ENCODE results near the gene ITGB3BP. TPM values are rescaled to one million over a fixed set of nuclear protein-coding genes. Genes with fewer than 3 reads are reported as not detected.
"Not testable (repeated sequence)": the region's sequence is repeated elsewhere in the genome, so short reads cannot be mapped to it uniquely, and the experiment has no call there.

ITGB3BP gene
- polyA plus RNA-seq, 1 donor (not counting 4 experiments of a cell fraction or from before 2014, with no cell fraction given), result 19.5 TPM

DNA sequence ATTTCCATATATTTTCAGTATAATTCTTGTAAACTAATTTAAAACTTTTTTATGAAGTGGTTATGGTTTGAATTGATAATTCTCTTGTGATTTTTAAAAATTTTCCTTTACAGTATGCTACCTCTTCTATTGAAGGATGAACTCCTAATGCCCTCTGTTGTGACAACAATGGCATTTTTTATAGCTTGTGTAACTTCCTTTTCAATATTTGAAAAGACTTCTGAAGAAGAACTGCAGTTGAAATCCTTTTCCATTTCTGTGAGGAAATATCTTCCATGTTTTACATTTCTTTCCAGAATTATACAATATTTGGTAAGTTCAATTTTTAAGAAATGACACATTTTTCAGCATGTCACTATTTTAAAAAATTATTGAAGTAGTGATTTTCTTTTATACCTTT, 94.2 kb downstream of the ITGB3BP start:
- no peaks in the 10 kb centered on the region for H3K9me1 ChIP-seq (ENCODE audit: control insufficient read depth, extremely low read depth, insufficient read depth, low read length)
- no peak for DNase-seq (ENCODE audit: low read depth, low spot score)
- H3K27me3 ChIP-seq (ENCODE audit: control insufficient read depth, extremely low read depth, insufficient read depth, low read length), result no peaks in the 10 kb centered on the region
- FAIRE-seq, result no peak
- H4K20me1 ChIP-seq (ENCODE audit: control insufficient read depth, extremely low read depth, insufficient read depth, low read length), result no peaks in the 10 kb centered on the region
- H3K36me3 ChIP-seq (ENCODE audit: control insufficient read depth in 2 of 2, extremely low read depth in 1 of 2, insufficient read depth in 2 of 2, low read length in 2 of 2), result no peaks in the 10 kb centered on the region
- H3K4me1 ChIP-seq (ENCODE audit: control insufficient read depth, extremely low read depth, insufficient read depth, low read length), result no peaks in the 10 kb centered on the region
- H3K27ac ChIP-seq (ENCODE audit: control insufficient read depth, insufficient read depth, low read length), result no peak overlapping the region
- H3K79me2 ChIP-seq (ENCODE audit: control insufficient read depth, insufficient read depth, low read length), result no peaks in the 10 kb centered on the region
- H3K9ac ChIP-seq (ENCODE audit: control insufficient read depth, extremely low read depth, insufficient read depth, low read length), result no peak overlapping the region
- no peak for TF ChIP-seq EZH2 (IDR thresholded peaks at IDR 0.05; ENCODE audit: low read length)
- TF ChIP-seq, protein P1, sequence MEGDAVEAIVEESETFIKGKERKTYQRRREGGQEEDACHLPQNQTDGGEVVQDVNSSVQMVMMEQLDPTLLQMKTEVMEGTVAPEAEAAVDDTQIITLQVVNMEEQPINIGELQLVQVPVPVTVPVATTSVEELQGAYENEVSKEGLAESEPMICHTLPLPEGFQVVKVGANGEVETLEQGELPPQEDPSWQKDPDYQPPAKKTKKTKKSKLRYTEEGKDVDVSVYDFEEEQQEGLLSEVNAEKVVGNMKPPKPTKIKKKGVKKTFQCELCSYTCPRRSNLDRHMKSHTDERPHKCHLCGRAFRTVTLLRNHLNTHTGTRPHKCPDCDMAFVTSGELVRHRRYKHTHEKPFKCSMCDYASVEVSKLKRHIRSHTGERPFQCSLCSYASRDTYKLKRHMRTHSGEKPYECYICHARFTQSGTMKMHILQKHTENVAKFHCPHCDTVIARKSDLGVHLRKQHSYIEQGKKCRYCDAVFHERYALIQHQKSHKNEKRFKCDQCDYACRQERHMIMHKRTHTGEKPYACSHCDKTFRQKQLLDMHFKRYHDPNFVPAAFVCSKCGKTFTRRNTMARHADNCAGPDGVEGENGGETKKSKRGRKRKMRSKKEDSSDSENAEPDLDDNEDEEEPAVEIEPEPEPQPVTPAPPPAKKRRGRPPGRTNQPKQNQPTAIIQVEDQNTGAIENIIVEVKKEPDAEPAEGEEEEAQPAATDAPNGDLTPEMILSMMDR (optimal IDR thresholded peaks at IDR 0.05 in 1 of 3, IDR thresholded peaks at IDR 0.05 in 1 of 3, conservative IDR thresholded peaks at IDR 0.05 in 1 of 3; ENCODE audit: extremely low read depth in 1 of 3, insufficient read depth in 2 of 3, low read length in 3 of 3), result no peak
- dilution Hi-C loops (cut with MboI; ENCODE audit: extremely low pct_ligation_motif_present, low sequenced_read_pairs), result no loop called here
- no peak overlapping the region for H2AFZ ChIP-seq (ENCODE audit: control insufficient read depth, low read length)
- no peak overlapping the region for H3K4me2 ChIP-seq (ENCODE audit: control insufficient read depth, extremely low read depth, insufficient read depth, low read depth, low read length)
- no peaks in the 10 kb centered on the region for H3K9me3 ChIP-seq (ENCODE audit: control insufficient read depth, low read depth, low read length)
- no peak overlapping the region for H3K4me3 ChIP-seq (ENCODE audit: control insufficient read depth in 2 of 3, extremely low read depth in 1 of 3, insufficient read depth in 2 of 3, low read depth in 1 of 3, low read length in 3 of 3)

DNA sequence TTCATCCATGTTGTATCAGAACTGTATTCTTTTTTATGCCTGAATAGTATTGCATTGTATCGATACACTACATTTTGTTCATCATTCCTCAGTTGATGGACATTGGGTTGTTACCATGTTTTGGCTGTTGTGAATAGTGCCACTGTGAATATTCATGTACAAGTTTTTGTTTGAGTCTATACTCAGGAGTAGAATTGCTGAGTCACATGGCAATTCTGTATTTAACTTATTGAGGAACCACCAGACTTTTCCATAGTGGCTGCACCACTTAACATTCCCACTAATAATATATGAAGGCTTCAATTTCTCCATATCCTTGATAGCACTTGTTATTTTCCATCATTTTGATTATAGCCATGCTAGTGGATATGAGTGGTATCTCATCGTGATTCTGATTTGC, 99.4 kb downstream of the ITGB3BP start:
- H3K36me3 ChIP-seq (ENCODE audit: control insufficient read depth in 2 of 2, extremely low read depth in 1 of 2, insufficient read depth in 2 of 2, low read length in 2 of 2), result no peaks in the 10 kb centered on the region
- H2AFZ ChIP-seq (ENCODE audit: control insufficient read depth, low read length), result no peak overlapping the region
- H4K20me1 ChIP-seq (ENCODE audit: control insufficient read depth, extremely low read depth, insufficient read depth, low read length), result no peaks in the 10 kb centered on the region
- no peaks in the 10 kb centered on the region for H3K79me2 ChIP-seq (ENCODE audit: control insufficient read depth, insufficient read depth, low read length)
- dilution Hi-C loops (cut with MboI; ENCODE audit: extremely low pct_ligation_motif_present, low sequenced_read_pairs), result no loop called here
- TF ChIP-seq EZH2 (IDR thresholded peaks at IDR 0.05; ENCODE audit: low read length), result no peak
- TF ChIP-seq, protein P1 (optimal IDR thresholded peaks at IDR 0.05 in 1 of 3, IDR thresholded peaks at IDR 0.05 in 1 of 3, conservative IDR thresholded peaks at IDR 0.05 in 1 of 3; ENCODE audit: extremely low read depth in 1 of 3, insufficient read depth in 2 of 3, low read length in 3 of 3), result no peak
- DNase-seq (ENCODE audit: low read depth, low spot score) (no peak), FAIRE-seq (no peak)
- no peak overlapping the region for H3K4me2 ChIP-seq (ENCODE audit: control insufficient read depth, extremely low read depth, insufficient read depth, low read depth, low read length)
- H3K4me1 ChIP-seq (ENCODE audit: control insufficient read depth, extremely low read depth, insufficient read depth, low read length), result no peaks in the 10 kb centered on the region
- no peak overlapping the region for H3K27ac ChIP-seq (ENCODE audit: control insufficient read depth, insufficient read depth, low read length)
- no peak overlapping the region for H3K4me3 ChIP-seq (ENCODE audit: control insufficient read depth in 2 of 3, extremely low read depth in 1 of 3, insufficient read depth in 2 of 3, low read depth in 1 of 3, low read length in 3 of 3)
- H3K9me3 ChIP-seq (ENCODE audit: control insufficient read depth, low read depth, low read length), result no peaks in the 10 kb centered on the region
- H3K9me1 ChIP-seq (ENCODE audit: control insufficient read depth, extremely low read depth, insufficient read depth, low read length), result no peaks in the 10 kb centered on the region
- H3K27me3 ChIP-seq (ENCODE audit: control insufficient read depth, extremely low read depth, insufficient read depth, low read length), result no peaks in the 10 kb centered on the region
- H3K9ac ChIP-seq (ENCODE audit: control insufficient read depth, extremely low read depth, insufficient read depth, low read length), result no peak overlapping the region

DNA sequence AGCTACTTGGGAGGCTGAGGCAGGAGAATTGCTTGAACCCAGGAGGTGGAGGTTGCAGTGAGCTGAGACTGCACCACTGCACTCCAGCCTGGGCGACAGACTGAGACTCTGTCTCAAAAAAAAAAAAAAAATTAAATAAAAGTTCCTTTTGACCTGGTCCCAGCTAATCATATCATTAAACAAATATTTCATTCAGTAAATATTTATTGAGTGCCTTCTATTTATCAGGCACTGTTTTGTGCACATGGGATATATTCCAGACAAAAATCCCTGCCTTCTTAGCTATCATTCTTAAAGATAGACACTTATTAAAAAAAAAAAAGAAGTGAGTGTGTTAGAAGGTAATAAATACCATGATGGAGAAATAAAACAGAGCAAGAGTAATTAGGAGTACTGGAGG, 102.3 kb downstream of the ITGB3BP start:
- FAIRE-seq; H3K4me3 ChIP-seq (ENCODE audit: control insufficient read depth in 2 of 3, extremely low read depth in 1 of 3, insufficient read depth in 2 of 3, low read depth in 1 of 3, low read length in 3 of 3); H3K36me3 ChIP-seq (ENCODE audit: control insufficient read depth in 2 of 2, extremely low read depth in 1 of 2, insufficient read depth in 2 of 2, low read length in 2 of 2); H3K9ac ChIP-seq (ENCODE audit: control insufficient read depth, extremely low read depth, insufficient read depth, low read length); H3K79me2 ChIP-seq (ENCODE audit: control insufficient read depth, insufficient read depth, low read length); dilution Hi-C loops (cut with MboI; ENCODE audit: extremely low pct_ligation_motif_present, low sequenced_read_pairs); H3K4me2 ChIP-seq (ENCODE audit: control insufficient read depth, extremely low read depth, insufficient read depth, low read depth, low read length); H3K9me1 ChIP-seq (ENCODE audit: control insufficient read depth, extremely low read depth, insufficient read depth, low read length); H4K20me1 ChIP-seq (ENCODE audit: control insufficient read depth, extremely low read depth, insufficient read depth, low read length); DNase-seq (ENCODE audit: low read depth, low spot score); H3K4me1 ChIP-seq (ENCODE audit: control insufficient read depth, extremely low read depth, insufficient read depth, low read length); H3K27me3 ChIP-seq (ENCODE audit: control insufficient read depth, extremely low read depth, insufficient read depth, low read length); H3K9me3 ChIP-seq (ENCODE audit: control insufficient read depth, low read depth, low read length); H3K27ac ChIP-seq (ENCODE audit: control insufficient read depth, insufficient read depth, low read length); H2AFZ ChIP-seq (ENCODE audit: control insufficient read depth, low read length): not testable (repeated sequence)
